IMR-90 (cell line): ENCODE results near the gene ERH. TPM values are rescaled to one million over a fixed set of nuclear protein-coding genes. Genes with fewer than 3 reads are reported as not detected.

Source experiments
- ATAC-seq: fragments of 200-7000 bp; cut with Tn5 transposase; 2 replicates; pipeline ENCODE4 v1.9.1; 2020; ENCODE audit warnings: low read depth, mild to moderate bottlenecking, moderate library complexity
- BruUV-seq: library from RNA; stranded (reverse); fragments of 400-500 nt; replicated peaks from 2 replicates; lab custom pipeline; 2021; lab: Mats Ljungman, UMichigan
- CTCF ChIA-PET: fragments of 300-600 bp; formaldehyde crosslinking; extraction: SDS; loops from one replicate; lab custom pipeline; 2021; ENCODE audit warnings: antibody characterized with exemption; lab: Yijun Ruan, JAX
- POLR2A ChIA-PET: fragments of 300-600 bp; sonication (Branson Sonifier 250); formaldehyde crosslinking; loops from one replicate; lab custom pipeline; 2022; ENCODE audit warnings: antibody characterized with exemption; ENCODE audit not compliant: unreplicated experiment; lab: Charles Lee
- DNase-seq: peaks from one replicate; pipeline ENCODE4 v3.0.0; 2013
- H2AFZ ChIP-seq: replicated peaks from 2 replicates; pipeline ENCODE3; 2013; ENCODE audit warnings: low read length, mild to moderate bottlenecking; ENCODE audit not compliant: poor library complexity
- H2AK5ac ChIP-seq: 2 replicates; pipeline ENCODE4 v1.6.1; 2013; ENCODE audit warnings: low read depth, low read length, inconsistent platforms
- H2AK9ac ChIP-seq: replicated peaks from 2 replicates; pipeline ENCODE3; 2013; ENCODE audit warnings: mild to moderate bottlenecking, low read depth, low read length, moderate library complexity; ENCODE audit not compliant: poor library complexity
- H2BK120ac ChIP-seq: 2 replicates; pipeline ENCODE4 v1.6.1; 2013; ENCODE audit warnings: low read depth, low read length, inconsistent platforms
- H2BK15ac ChIP-seq: 3 replicates; pipeline ENCODE4 v1.6.1; 2013; ENCODE audit warnings: low read depth, low read length, inconsistent platforms
- H2BK20ac ChIP-seq: 2 replicates; pipeline ENCODE4 v1.6.1; 2013; ENCODE audit warnings: low read depth, mild to moderate bottlenecking, inconsistent platforms, low read length, moderate library complexity
- H2BK5ac ChIP-seq: 2 replicates; pipeline ENCODE4 v1.6.1; 2013; ENCODE audit warnings: mild to moderate bottlenecking, low read depth, low read length, inconsistent platforms; ENCODE audit not compliant: poor library complexity, severe bottlenecking
- H3K14ac ChIP-seq: replicated peaks from 2 replicates; pipeline ENCODE4 v1.6.1; 2013; ENCODE audit warnings: low read depth, low read length, inconsistent platforms
- H3K18ac ChIP-seq: 2 replicates; pipeline ENCODE4 v1.6.1; 2013; ENCODE audit warnings: low read depth, low read length, control low read depth
- H3K23ac ChIP-seq: 2 replicates; pipeline ENCODE4 v1.6.1; 2013; ENCODE audit warnings: low read depth, low read length, inconsistent platforms
- H3K27ac ChIP-seq: 2 replicates; pipeline ENCODE4 v1.5.1; 2013; ENCODE audit warnings: mild to moderate bottlenecking, control low read depth, low read length; ENCODE audit not compliant: insufficient read depth
- H3K27me3 ChIP-seq: 2 replicates; pipeline ENCODE4 v1.6.1; 2013; ENCODE audit warnings: low read length; ENCODE audit not compliant: control insufficient read depth, insufficient read depth
- H3K36me3 ChIP-seq: 2 replicates; pipeline ENCODE4 v1.6.1; 2013; ENCODE audit warnings: low read length, mixed read lengths; ENCODE audit not compliant: control insufficient read depth, insufficient read depth
- H3K4ac ChIP-seq: 2 replicates; pipeline ENCODE4 v1.6.1; 2013; ENCODE audit warnings: low read depth, low read length, inconsistent platforms
- H3K4me1 ChIP-seq: 2 replicates; pipeline ENCODE4 v1.6.1; 2013; ENCODE audit warnings: low read length, mixed read lengths; ENCODE audit not compliant: control insufficient read depth, insufficient read depth
- H3K4me2 ChIP-seq: 2 replicates; pipeline ENCODE4 v1.6.1; 2013; ENCODE audit warnings: low read depth, mild to moderate bottlenecking, control low read depth, low read length, moderate library complexity
- H3K4me3 ChIP-seq: 2 replicates; pipeline ENCODE4 v1.5.1; 2013; ENCODE audit warnings: low read depth, mild to moderate bottlenecking, control low read depth, low read length, moderate library complexity; ENCODE audit not compliant: insufficient read depth
- H3K56ac ChIP-seq: 2 replicates; pipeline ENCODE4 v1.6.1; 2013; ENCODE audit warnings: low read length, inconsistent platforms; ENCODE audit not compliant: insufficient read depth; ENCODE audit errors: extremely low read depth
- H3K79me1 ChIP-seq, 2 experiments: 2 replicates each; pipeline ENCODE4 v1.6.1; 2013; ENCODE audit warnings: low read length in 2 of 2, inconsistent platforms in 1 of 2, low read depth in 1 of 2
- H3K9ac ChIP-seq: 2 replicates; pipeline ENCODE4 v1.6.1; 2013; ENCODE audit warnings: low read depth, low read length, control low read depth
- H3K9me1 ChIP-seq: 2 replicates; pipeline ENCODE4 v1.6.1; 2013; ENCODE audit warnings: low read length, inconsistent platforms; ENCODE audit not compliant: insufficient read depth
- H3K9me3 ChIP-seq: 2 replicates; pipeline ENCODE4 v1.6.1; 2013; ENCODE audit warnings: low read length; ENCODE audit not compliant: control insufficient read depth, insufficient read depth
- H4K20me1 ChIP-seq: 2 replicates; pipeline ENCODE4 v1.6.1; 2013; ENCODE audit warnings: low read length, inconsistent platforms; ENCODE audit not compliant: insufficient read depth
- H4K5ac ChIP-seq: 2 replicates; pipeline ENCODE4 v1.6.1; 2013; ENCODE audit warnings: mild to moderate bottlenecking, low read depth, low read length, control low read depth
- H4K8ac ChIP-seq, 2 experiments: 2 replicates each; pipeline ENCODE4 v1.6.1; 2013; ENCODE audit warnings: low read depth in 2 of 2, low read length in 2 of 2, control low read depth in 1 of 2, inconsistent platforms in 1 of 2
- H4K91ac ChIP-seq: 2 replicates; pipeline ENCODE4 v1.6.1; 2013; ENCODE audit warnings: low read depth, low read length, inconsistent platforms; ENCODE audit not compliant: insufficient read depth
- CEBPB ChIP-seq: IDR thresholded peaks from 2 replicates; pipeline ENCODE4 v1.6.1; 2012; ENCODE audit warnings: low read depth, low read length, improper control_type of control experiment
- FOS ChIP-seq: fragments of 150-350 bp; IDR thresholded peaks from 2 replicates; pipeline ENCODE4 v1.6.1; 2016; ENCODE audit warnings: low read depth, low read length
- RCOR1 ChIP-seq: IDR thresholded peaks from 2 replicates; pipeline ENCODE4 v1.6.1; 2012; ENCODE audit warnings: mild to moderate bottlenecking, low read length, improper control_type of control experiment; ENCODE audit not compliant: insufficient replicate concordance
- SMC3 ChIP-seq: fragments of 150-350 bp; IDR thresholded peaks from 2 replicates; pipeline ENCODE4 v1.6.1; 2016; ENCODE audit warnings: low read depth, mild to moderate bottlenecking, antibody characterized with exemption, low read length, moderate library complexity
- dilution Hi-C: fragments of 300-500 bp; cut with HindIII; formaldehyde crosslinking; loops from one replicate; pipeline ENCODE4 v1.14.3; 2018; ENCODE audit warnings: low sequenced_read_pairs; ENCODE audit not compliant: unreplicated experiment
- in situ Hi-C: fragments of 300-500 bp; cut with MboI; formaldehyde crosslinking; loops from 3 replicates; pipeline ENCODE4 v1.14.3; 2019; ENCODE audit warnings: low sequenced_read_pairs, inconsistent platforms, mixed read lengths
- intact Hi-C: fragments of 100-400 bp; cut with micrococcal nuclease; formaldehyde crosslinking; loops from 2 replicates; pipeline ENCODE4 v1.10.0; 2022
- polyA plus RNA-seq, 3 experiments: library from polyadenylated mRNA; depleted of rRNA; stranded (reverse); fragments of >200 nt; gene quantifications; 2 replicates each; pipeline ENCODE4 v1.2.3, GENCODE V29; 2012; ENCODE audit warnings: low replicate concordance in 1 of 3
- total RNA-seq: library from RNA; depleted of rRNA; stranded (reverse); fragments of >200 nt; gene quantifications from 2 replicates; pipeline ENCODE4 v1.2.3, GENCODE V29; 2012
- TF ChIP-seq, protein P1 (sequence below): fragments of 150-350 bp; IDR thresholded peaks from 2 replicates; pipeline ENCODE4 v1.6.1; 2016; ENCODE audit warnings: low read depth, mild to moderate bottlenecking, low read length, moderate library complexity, borderline replicate concordance
- TF ChIP-seq, protein P2 (sequence below): conservative IDR thresholded peaks from 2 replicates; pipeline ENCODE4 v1.5.1; 2012; ENCODE audit warnings: mild to moderate bottlenecking, low read depth, low read length, improper control_type of control experiment

ERH gene
- total and polyA plus RNA-seq, 2 of the 4 experiments (the other 2 are of a cell fraction) = 64.2 to 150 TPM

DNA sequence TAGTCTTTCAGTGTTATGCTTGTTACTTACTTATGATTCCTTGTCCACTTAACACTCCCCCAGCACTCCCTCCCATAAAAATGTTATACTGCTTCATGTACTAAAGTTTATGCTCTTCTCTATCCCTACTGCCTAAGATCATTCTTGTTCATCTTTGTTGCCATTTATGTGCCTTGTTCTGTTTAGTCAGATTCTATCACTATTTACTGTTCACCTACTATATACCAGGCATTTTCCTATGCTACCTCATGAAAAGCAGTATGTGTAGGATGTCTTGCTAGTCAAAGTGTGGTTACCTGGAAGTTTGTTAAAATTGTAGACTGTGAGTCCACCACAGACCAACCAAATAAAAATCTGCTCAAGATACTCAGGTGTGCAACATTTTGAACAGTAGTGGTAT is 23.9 kb downstream of the ERH start:
- H3K9ac ChIP-seq = no peak overlapping the region
- H2BK15ac ChIP-seq = no peak overlapping the region
- no peak overlapping the region for H3K4me2 ChIP-seq
- ATAC-seq = no peak
- no peak overlapping the region for H2BK120ac ChIP-seq
- H3K23ac ChIP-seq = no peak overlapping the region
- H3K4me3 ChIP-seq = no peak overlapping the region
- H3K4ac ChIP-seq = no peak overlapping the region
- no peak overlapping the region for H2AFZ ChIP-seq
- ChIA-PET POLR2A (no interaction called here), CTCF (no interaction called here)
- no TSS peak for BruUV-seq
- dilution Hi-C loops (no loop called here), in situ Hi-C loops (no loop called here), intact Hi-C loops (no loop called here)
- no peak overlapping the region for H2BK5ac ChIP-seq
- no peak overlapping the region for H2AK9ac ChIP-seq
- no peaks in the 10 kb centered on the region for H3K9me1 ChIP-seq
- H4K5ac ChIP-seq = no peak overlapping the region
- H2BK20ac ChIP-seq = no peak overlapping the region
- no peaks in the 10 kb centered on the region for H3K9me3 ChIP-seq
- H3K36me3 ChIP-seq = peaks cover 12% of the 10 kb centered on the region
- TF ChIP-seq, protein P1, sequence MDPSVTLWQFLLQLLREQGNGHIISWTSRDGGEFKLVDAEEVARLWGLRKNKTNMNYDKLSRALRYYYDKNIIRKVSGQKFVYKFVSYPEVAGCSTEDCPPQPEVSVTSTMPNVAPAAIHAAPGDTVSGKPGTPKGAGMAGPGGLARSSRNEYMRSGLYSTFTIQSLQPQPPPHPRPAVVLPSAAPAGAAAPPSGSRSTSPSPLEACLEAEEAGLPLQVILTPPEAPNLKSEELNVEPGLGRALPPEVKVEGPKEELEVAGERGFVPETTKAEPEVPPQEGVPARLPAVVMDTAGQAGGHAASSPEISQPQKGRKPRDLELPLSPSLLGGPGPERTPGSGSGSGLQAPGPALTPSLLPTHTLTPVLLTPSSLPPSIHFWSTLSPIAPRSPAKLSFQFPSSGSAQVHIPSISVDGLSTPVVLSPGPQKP = no peak
- no peak for TF ChIP-seq FOS
- no peak for TF ChIP-seq CEBPB
- no peak for TF ChIP-seq SMC3
- no peak for TF ChIP-seq RCOR1
- TF ChIP-seq, protein P2, sequence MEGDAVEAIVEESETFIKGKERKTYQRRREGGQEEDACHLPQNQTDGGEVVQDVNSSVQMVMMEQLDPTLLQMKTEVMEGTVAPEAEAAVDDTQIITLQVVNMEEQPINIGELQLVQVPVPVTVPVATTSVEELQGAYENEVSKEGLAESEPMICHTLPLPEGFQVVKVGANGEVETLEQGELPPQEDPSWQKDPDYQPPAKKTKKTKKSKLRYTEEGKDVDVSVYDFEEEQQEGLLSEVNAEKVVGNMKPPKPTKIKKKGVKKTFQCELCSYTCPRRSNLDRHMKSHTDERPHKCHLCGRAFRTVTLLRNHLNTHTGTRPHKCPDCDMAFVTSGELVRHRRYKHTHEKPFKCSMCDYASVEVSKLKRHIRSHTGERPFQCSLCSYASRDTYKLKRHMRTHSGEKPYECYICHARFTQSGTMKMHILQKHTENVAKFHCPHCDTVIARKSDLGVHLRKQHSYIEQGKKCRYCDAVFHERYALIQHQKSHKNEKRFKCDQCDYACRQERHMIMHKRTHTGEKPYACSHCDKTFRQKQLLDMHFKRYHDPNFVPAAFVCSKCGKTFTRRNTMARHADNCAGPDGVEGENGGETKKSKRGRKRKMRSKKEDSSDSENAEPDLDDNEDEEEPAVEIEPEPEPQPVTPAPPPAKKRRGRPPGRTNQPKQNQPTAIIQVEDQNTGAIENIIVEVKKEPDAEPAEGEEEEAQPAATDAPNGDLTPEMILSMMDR = no peak
- H3K18ac ChIP-seq = no peak overlapping the region
- H4K8ac ChIP-seq = no peak overlapping the region
- no peaks in the 10 kb centered on the region for H3K4me1 ChIP-seq
- H3K27me3 ChIP-seq = no peaks in the 10 kb centered on the region
- H3K56ac ChIP-seq = no peak overlapping the region
- peaks cover 6% of the 10 kb centered on the region; the same call in 1 of the 2 replicates for H4K20me1 ChIP-seq
- H3K14ac ChIP-seq = no peak overlapping the region
- no peak for DNase-seq
- no peak overlapping the region for H2AK5ac ChIP-seq
- no peak overlapping the region for H3K27ac ChIP-seq
- no peak overlapping the region for H4K91ac ChIP-seq
- peaks cover 4 to 14% of the 10 kb centered on the region in 2 experiments; a peak in 3 of 4 replicates for H3K79me1 ChIP-seq
